Fibroblast of lung (primary cell): ENCODE results near the gene DENND1A. TPM values are rescaled to one million over a fixed set of nuclear protein-coding genes. Genes with fewer than 3 reads are reported as not detected.
"Not testable (repeated sequence)": the region's sequence is repeated elsewhere in the genome, so short reads cannot be mapped to it uniquely, and the experiment has no call there.

Experiments
- DNase-seq, 2 donors: peaks; one replicate each; pipeline versions ENCODE4 v3.0.0 to v3.0.0-alpha.2; 2010; ENCODE audit warnings: low read depth in 2 of 2
- H2AFZ ChIP-seq: 2 replicates; pipeline ENCODE4 v1.5.1; 2012; ENCODE audit warnings: low read length, control low read depth, inconsistent platforms
- H3K27ac ChIP-seq: 2 replicates; pipeline ENCODE4 v1.5.1; 2011; ENCODE audit warnings: low read length, control low read depth; ENCODE audit not compliant: insufficient read depth
- H3K27me3 ChIP-seq: 2 replicates; pipeline ENCODE4 v1.5.1; 2011; ENCODE audit warnings: mild to moderate bottlenecking, low read length; ENCODE audit not compliant: control insufficient read depth, insufficient read depth
- H3K36me3 ChIP-seq: 2 replicates; pipeline ENCODE4 v1.5.1; 2011; ENCODE audit warnings: low read length; ENCODE audit not compliant: control insufficient read depth, insufficient read depth
- H3K4me1 ChIP-seq: 2 replicates; pipeline ENCODE4 v1.5.1; 2011; ENCODE audit warnings: low read length; ENCODE audit not compliant: control insufficient read depth, insufficient read depth; ENCODE audit errors: extremely low read depth
- H3K4me2 ChIP-seq: 2 replicates; pipeline ENCODE4 v1.5.1; 2011; ENCODE audit warnings: low read length, control low read depth; ENCODE audit not compliant: insufficient read depth; ENCODE audit errors: extremely low read depth
- H3K4me3 ChIP-seq, 4 experiments: fragments of 200-600 bp in 1 of 4; sonication (generic) in 1 of 4; replicated peaks in 1 of 4; 2 replicates each; pipeline ENCODE4 v1.5.1; 2011 to 2016; ENCODE audit warnings: low read length in 4 of 4, low read depth in 3 of 4, mild to moderate bottlenecking in 3 of 4, control low read depth in 2 of 4, inconsistent platforms in 1 of 4, mixed read lengths in 1 of 4; ENCODE audit not compliant: insufficient read depth in 1 of 4; ENCODE audit errors: control extremely low read depth in 1 of 4
- H3K79me2 ChIP-seq: 2 replicates; pipeline ENCODE4 v1.5.1; 2012; ENCODE audit warnings: mild to moderate bottlenecking, low read length, inconsistent platforms; ENCODE audit not compliant: control insufficient read depth, insufficient read depth
- H3K9ac ChIP-seq: 2 replicates; pipeline ENCODE4 v1.5.1; 2011; ENCODE audit warnings: mild to moderate bottlenecking, low read length, control low read depth; ENCODE audit not compliant: insufficient read depth
- H3K9me3 ChIP-seq: 2 replicates; pipeline ENCODE4 v1.5.1; 2012; ENCODE audit warnings: low read depth, low read length; ENCODE audit not compliant: control insufficient read depth, insufficient read depth
- H4K20me1 ChIP-seq: 2 replicates; pipeline ENCODE4 v1.5.1; 2011; ENCODE audit warnings: low read length; ENCODE audit not compliant: control insufficient read depth, insufficient read depth; ENCODE audit errors: extremely low read depth
- CTCF ChIP-seq, 2 donors: IDR thresholded peaks in 1 of 2; conservative IDR thresholded peaks in 1 of 2; 1 replicate in 1 of 2; 2 replicates in 1 of 2; pipeline ENCODE4 v1.5.1; 2011 to 2012; ENCODE audit warnings: low read length in 2 of 2, control low read depth in 1 of 2, inconsistent platforms in 1 of 2, low read depth in 1 of 2, mild to moderate bottlenecking in 1 of 2
- EZH2 ChIP-seq: IDR thresholded peaks from 2 replicates; pipeline ENCODE4 v1.5.1; 2012; ENCODE audit warnings: low read length, control low read depth, mild to moderate bottlenecking; ENCODE audit errors: missing control alignments
- polyA plus RNA-seq, 2 donors: library from polyadenylated mRNA; depleted of rRNA in 1 of 2; stranded (reverse) in 1 of 2; unstranded in 1 of 2; fragments of >200 nt; gene quantifications; 2 replicates each; pipeline ENCODE4 v1.2.1, GENCODE V29; 2011 to 2012; ENCODE audit warnings: missing spikeins in 1 of 2
- total RNA-seq: library from RNA; depleted of rRNA; stranded (reverse); fragments of >200 nt; gene quantifications from 2 replicates; pipeline ENCODE4 v1.2.1, GENCODE V29; 2014

The DENND1A gene
- total and polyA plus RNA-seq, 2 donors (not counting 1 experiment from before 2014, with no cell fraction given) = 13.0 to 18.3 TPM

- Histone ChIP-seq H3K9me3 (no peaks in the 10 kb centered on the region), H3K4me1 (no peaks in the 10 kb centered on the region), H3K9ac (no peak overlapping the region), H3K36me3 (no peaks in the 10 kb centered on the region), H3K4me3 (no peak overlapping the region), H3K27ac (no peak overlapping the region), H3K27me3 (no peaks in the 10 kb centered on the region), H4K20me1 (no peaks in the 10 kb centered on the region), H3K4me2 (no peak overlapping the region), H2AFZ (no peak overlapping the region), H3K79me2 (no peaks in the 10 kb centered on the region)
- DNase-seq = no peak
- TF ChIP-seq EZH2 = no peak
- no peak for TF ChIP-seq CTCF (conservative IDR thresholded peaks at IDR 0.05 in 1 of 2, IDR thresholded peaks at IDR 0.05 in 1 of 2; ENCODE audit: low read depth in 1 of 2, low read length in 2 of 2)
Measured at GRCh38 chr9:123434619-123435240, 495.2 kb downstream of the DENND1A start.

GRCh38 chr9:123432331-123433236, 497.3 kb downstream of the DENND1A start:
- no peaks in the 10 kb centered on the region for H3K79me2 ChIP-seq
- H2AFZ ChIP-seq = no peak overlapping the region
- H4K20me1 ChIP-seq = no peaks in the 10 kb centered on the region
- no peaks in the 10 kb centered on the region for H3K36me3 ChIP-seq
- no peaks in the 10 kb centered on the region for H3K4me1 ChIP-seq
- no peaks in the 10 kb centered on the region for H3K9me3 ChIP-seq
- H3K4me3 ChIP-seq = no peak overlapping the region
- no peak overlapping the region for H3K27ac ChIP-seq
- no peak overlapping the region for H3K4me2 ChIP-seq
- no peaks in the 10 kb centered on the region for H3K27me3 ChIP-seq
- H3K9ac ChIP-seq = no peak overlapping the region
- no peak for DNase-seq
- no peak for TF ChIP-seq EZH2
- TF ChIP-seq CTCF (conservative IDR thresholded peaks at IDR 0.05 in 1 of 2, IDR thresholded peaks at IDR 0.05 in 1 of 2; ENCODE audit: low read depth in 1 of 2, low read length in 2 of 2) = no peak

DNA sequence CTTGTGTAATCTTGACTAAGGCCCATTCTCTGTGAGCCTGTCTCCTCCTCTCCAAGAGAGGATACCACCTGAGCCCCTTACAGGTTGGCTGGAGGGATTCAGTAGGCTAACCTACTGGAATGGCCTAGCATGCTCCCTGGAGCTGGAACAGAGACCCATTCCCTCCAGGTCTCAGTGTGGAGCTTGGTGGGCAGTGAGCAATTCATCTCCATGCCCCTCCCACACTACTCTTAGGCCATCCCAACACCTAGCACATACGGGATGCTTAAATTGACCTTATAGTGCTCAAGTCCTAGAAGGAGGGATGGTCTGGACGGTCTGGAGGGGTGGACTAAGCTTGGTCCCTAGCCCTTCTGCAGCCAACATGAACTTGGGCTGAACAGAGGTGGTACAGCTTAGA, 498.3 kb downstream of the DENND1A start:
- Histone ChIP-seq H3K9ac (no peak overlapping the region), H3K4me1 (no peaks in the 10 kb centered on the region), H3K9me3 (no peaks in the 10 kb centered on the region), H3K4me2 (no peak overlapping the region), H3K27ac (no peak overlapping the region), H3K4me3 (no peak overlapping the region), H3K27me3 (no peaks in the 10 kb centered on the region), H4K20me1 (no peaks in the 10 kb centered on the region), H2AFZ (no peak overlapping the region), H3K79me2 (no peaks in the 10 kb centered on the region), H3K36me3 (no peaks in the 10 kb centered on the region)
- no peak for DNase-seq
- TF ChIP-seq EZH2 (no peak), CTCF (conservative IDR thresholded peaks at IDR 0.05 in 1 of 2, IDR thresholded peaks at IDR 0.05 in 1 of 2; ENCODE audit: low read depth in 1 of 2, low read length in 2 of 2) (no peak)

GRCh38 chr9:123428450-123428849, 501.5 kb downstream of the DENND1A start:
- H4K20me1 ChIP-seq, H3K9me3 ChIP-seq, H3K4me1 ChIP-seq, H3K36me3 ChIP-seq, DNase-seq, H3K9ac ChIP-seq, H3K27ac ChIP-seq, H2AFZ ChIP-seq, H3K4me3 ChIP-seq, H3K27me3 ChIP-seq, H3K79me2 ChIP-seq, H3K4me2 ChIP-seq: not testable (repeated sequence)
